ENCODE measurements around the gene TNFRSF25.

Gene TNFRSF25

DNA sequence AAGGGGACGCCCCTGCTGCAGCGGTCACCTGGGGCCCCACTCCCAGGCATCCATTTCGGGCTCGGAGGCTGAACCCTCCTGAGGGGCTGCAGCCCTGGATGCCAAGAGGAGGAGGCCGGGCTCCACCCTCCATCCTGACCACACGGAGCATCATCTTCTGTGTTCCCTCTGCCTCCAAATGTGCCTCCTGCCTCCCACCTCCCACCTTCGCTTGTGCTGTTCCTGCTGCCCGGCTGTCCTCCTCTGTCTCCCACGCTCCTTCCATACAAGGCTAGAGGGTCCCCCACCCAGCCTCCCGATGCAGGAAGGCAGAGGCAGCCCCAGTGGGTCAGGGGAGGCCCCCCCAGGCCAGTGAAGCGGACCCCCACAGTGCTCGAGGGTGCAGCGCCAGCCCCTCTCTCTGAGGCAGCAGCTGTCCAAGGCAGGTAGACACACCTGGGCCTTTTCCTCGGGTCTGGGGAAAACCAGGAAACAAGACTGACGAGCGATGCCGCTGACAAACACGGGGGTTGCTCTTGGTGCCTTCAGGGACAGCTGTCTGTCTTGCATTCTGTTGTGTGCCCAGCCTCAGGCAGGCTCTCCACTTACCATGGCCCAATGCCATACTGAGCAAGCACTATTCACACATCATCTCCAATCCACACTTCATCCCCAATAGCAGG lies 42.3 kb upstream of the TNFRSF25 start:
- Histone ChIP-seq H3K27me3 (ENCODE audit: insufficient read depth, low read length) (no peaks in the 10 kb centered on the region), H3K9me3 (ENCODE audit: insufficient read depth, low read depth, low read length) (no peaks in the 10 kb centered on the region), H3K9ac (ENCODE audit: low read depth, low read length) (no peak overlapping the region), H3K4me3 (ENCODE audit: low read length) (no peak overlapping the region), H3K4me1 (ENCODE audit: insufficient read depth, low read length) (no peaks in the 10 kb centered on the region), H3K36me3 (ENCODE audit: insufficient read depth, low read length) (no peaks in the 10 kb centered on the region), H3K27ac (ENCODE audit: low read depth, low read length) (no peak overlapping the region)
- WGBS: 87% methylated on average over 18 of the region's 18 CpGs

DNA sequence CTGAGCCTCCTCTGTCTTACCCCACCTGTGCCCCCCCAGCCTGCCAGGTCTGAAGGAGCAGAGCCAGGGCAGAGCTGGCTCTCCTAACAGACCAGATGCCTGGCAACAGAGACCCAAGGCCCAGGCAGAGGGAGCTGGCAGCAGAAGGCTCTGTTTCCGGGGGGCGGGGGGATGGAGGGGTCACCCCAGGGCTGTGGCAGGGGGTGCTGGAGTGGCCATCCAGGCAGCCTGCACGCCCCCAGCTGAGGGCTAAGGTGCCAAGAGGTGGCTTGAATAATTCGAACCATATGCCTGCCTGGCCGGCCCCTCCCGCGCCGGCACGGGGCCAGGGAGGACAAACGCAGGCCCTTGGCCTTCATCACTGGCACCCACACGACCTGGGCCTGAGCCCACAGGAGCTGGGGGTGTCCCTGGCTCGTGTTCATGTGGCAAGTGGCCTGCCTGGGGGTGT lies 41.5 kb upstream of the TNFRSF25 start:
- Histone ChIP-seq H3K9me3 (ENCODE audit: insufficient read depth, low read depth, low read length) (no peaks in the 10 kb centered on the region), H3K27me3 (ENCODE audit: insufficient read depth, low read length) (no peaks in the 10 kb centered on the region), H3K27ac (ENCODE audit: low read depth, low read length) (no peak overlapping the region), H3K4me3 (ENCODE audit: low read length) (no peak overlapping the region), H3K9ac (ENCODE audit: low read depth, low read length) (no peak overlapping the region), H3K4me1 (ENCODE audit: insufficient read depth, low read length) (no peaks in the 10 kb centered on the region), H3K36me3 (ENCODE audit: insufficient read depth, low read length) (no peaks in the 10 kb centered on the region)
- whole genome bisulfite sequencing: 93% methylated on average over 12 of the region's 12 CpGs

DNA sequence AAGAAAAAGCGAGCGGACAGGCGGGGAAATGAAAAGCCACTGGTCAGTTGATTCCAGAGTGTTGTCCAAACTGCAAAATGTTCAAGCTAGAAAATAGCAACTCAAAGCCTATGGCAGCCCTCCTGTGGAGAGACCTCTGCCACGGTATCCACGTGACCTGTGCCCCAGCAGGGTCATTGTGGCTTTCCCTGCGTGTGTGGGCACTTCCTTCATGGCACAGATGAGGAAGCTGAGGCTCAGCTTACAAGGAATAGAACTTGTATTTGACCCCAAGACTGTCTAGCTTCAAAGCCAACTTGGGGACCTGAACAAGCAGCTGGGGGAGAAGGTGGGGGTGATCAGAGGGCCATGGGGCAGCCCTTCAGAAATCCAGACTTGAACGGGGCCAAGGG lies 41.1 kb upstream of the TNFRSF25 start:
- WGBS: 91% methylated on average over 7 of the region's 7 CpGs
- Histone ChIP-seq H3K9me3 (ENCODE audit: insufficient read depth, low read depth, low read length) (no peaks in the 10 kb centered on the region), H3K9ac (ENCODE audit: low read depth, low read length) (no peak overlapping the region), H3K27ac (ENCODE audit: low read depth, low read length) (no peak overlapping the region), H3K4me3 (ENCODE audit: low read length) (no peak overlapping the region), H3K36me3 (ENCODE audit: insufficient read depth, low read length) (no peaks in the 10 kb centered on the region), H3K4me1 (ENCODE audit: insufficient read depth, low read length) (no peaks in the 10 kb centered on the region), H3K27me3 (ENCODE audit: insufficient read depth, low read length) (no peaks in the 10 kb centered on the region)

DNA sequence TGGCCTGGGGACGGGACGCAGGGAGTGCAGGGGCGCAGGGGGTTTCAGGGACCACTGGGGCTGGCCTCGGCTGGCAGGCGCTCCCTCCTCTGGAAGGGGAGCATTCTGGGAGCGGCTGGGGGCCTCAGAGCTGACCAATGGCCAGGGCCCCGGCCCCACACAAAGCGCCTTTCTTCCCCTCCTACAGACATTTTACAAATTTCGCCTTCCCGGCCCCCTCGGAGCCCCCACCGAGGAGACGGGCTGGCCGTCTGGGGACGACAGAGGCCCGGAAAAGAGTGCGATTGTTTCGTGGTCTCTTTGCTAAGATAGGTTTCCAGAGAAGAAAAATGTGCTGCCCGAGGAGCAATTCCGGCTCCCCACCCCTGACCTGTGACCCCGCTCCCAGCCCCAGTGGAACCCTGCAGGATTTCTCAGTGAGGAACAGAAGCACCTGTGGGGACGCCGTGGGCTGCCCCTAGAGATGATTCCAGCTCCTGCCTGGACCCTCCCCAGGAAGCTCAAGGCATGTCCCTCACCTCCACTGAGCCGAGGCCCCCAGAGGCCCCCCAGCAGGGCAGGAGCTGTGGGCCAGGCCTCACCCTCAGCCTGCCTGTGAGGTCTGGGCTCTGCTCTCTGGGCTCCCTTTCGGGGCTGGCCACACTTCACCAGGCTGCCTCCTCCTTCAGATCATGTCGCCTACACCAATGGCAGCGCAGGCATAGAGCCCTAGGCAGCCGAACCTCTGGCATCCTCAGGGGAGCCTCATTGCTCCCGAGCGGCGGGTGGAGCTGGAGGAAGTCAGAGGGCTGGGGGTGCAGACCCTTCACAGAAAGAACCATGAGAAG lies 40.5 kb upstream of the TNFRSF25 start:
- Histone ChIP-seq H3K4me3 (ENCODE audit: low read length) (no peak overlapping the region), H3K27ac (ENCODE audit: low read depth, low read length) (no peak overlapping the region), H3K9me3 (ENCODE audit: insufficient read depth, low read depth, low read length) (no peaks in the 10 kb centered on the region), H3K4me1 (ENCODE audit: insufficient read depth, low read length) (no peaks in the 10 kb centered on the region), H3K36me3 (ENCODE audit: insufficient read depth, low read length) (no peaks in the 10 kb centered on the region), H3K9ac (ENCODE audit: low read depth, low read length) (no peak overlapping the region), H3K27me3 (ENCODE audit: insufficient read depth, low read length) (no peaks in the 10 kb centered on the region)
- WGBS: 88% methylated on average over 31 of the region's 31 CpGs

DNA sequence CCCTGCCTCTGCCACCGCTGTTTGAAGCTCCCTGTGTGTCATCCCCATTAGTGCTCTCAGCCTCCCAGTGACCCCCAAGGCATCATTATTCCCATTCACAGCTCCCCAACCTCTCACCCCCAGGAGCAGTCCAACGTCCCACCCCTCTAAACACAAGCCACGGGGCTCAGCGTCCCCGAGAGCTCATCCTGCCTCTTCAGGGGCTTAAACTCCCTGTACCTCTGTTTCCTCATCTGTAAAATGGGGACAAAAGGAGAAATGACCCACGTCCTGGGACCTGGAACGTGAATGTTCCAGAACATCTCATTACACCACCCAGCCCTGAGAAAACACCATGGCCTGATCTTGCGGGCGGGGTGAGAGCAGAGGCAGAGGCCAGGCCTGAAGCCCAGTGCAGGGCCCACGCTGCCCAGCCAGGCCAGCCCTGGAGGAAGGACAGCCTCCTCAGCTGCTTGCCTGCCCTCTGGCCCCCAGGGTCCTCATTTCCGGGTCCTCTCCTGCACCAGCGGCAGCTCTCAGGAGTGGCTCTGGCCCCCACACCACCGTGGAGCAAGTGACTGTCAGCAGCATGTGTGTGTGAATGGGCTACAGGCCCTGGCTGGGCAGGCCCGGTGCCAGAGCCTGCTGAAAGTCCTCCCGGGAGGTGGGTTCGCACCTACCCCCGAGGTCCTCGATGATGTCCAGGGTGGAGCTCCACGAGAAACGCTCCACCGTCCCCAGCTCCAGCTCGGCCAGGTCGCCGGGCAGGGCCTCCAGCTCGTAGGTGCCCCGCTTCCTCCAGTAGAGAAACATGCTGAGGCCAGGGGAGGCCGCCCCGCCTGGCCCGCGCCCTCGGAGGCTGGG lies 39.6 kb upstream of the TNFRSF25 start:
- Histone ChIP-seq H3K4me1 (ENCODE audit: insufficient read depth, low read length) (no peaks in the 10 kb centered on the region), H3K27me3 (ENCODE audit: insufficient read depth, low read length) (no peaks in the 10 kb centered on the region), H3K9me3 (ENCODE audit: insufficient read depth, low read depth, low read length) (no peaks in the 10 kb centered on the region), H3K9ac (ENCODE audit: low read depth, low read length) (no peak overlapping the region), H3K27ac (ENCODE audit: low read depth, low read length) (no peak overlapping the region), H3K4me3 (ENCODE audit: low read length) (no peak overlapping the region), H3K36me3 (ENCODE audit: insufficient read depth, low read length) (no peaks in the 10 kb centered on the region)
- 94% methylated on average over 31 of the region's 31 CpGs for WGBS

DNA sequence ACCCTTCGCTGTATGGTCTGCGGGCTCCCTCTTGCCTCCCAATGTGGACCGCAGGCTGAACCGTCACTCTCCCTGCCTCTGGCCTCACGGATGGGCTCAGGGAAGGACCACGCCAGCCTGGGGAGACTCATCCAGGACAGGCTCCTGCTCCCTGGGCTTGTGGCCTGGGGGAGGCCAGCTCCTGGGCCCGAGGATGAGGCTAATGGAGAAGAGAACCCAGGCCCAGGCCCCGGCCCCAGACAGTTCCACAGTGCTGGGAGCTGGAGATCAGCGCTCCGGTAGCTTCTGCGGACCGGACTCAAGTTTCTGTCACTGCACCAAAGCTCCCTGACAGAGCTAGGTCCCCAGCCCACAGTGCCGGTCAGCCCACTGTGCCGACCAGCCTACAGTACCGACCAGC lies 38.9 kb upstream of the TNFRSF25 start:
- H3K36me3 ChIP-seq (ENCODE audit: insufficient read depth, low read length): no peaks in the 10 kb centered on the region
- H3K9me3 ChIP-seq (ENCODE audit: insufficient read depth, low read depth, low read length): no peaks in the 10 kb centered on the region
- H3K27me3 ChIP-seq (ENCODE audit: insufficient read depth, low read length): no peaks in the 10 kb centered on the region
- no peak overlapping the region for H3K27ac ChIP-seq (ENCODE audit: low read depth, low read length)
- no peak overlapping the region for H3K4me3 ChIP-seq (ENCODE audit: low read length)
- WGBS: 88% methylated on average over 15 of the region's 15 CpGs
- no peak overlapping the region for H3K9ac ChIP-seq (ENCODE audit: low read depth, low read length)
- no peaks in the 10 kb centered on the region for H3K4me1 ChIP-seq (ENCODE audit: insufficient read depth, low read length)

DNA sequence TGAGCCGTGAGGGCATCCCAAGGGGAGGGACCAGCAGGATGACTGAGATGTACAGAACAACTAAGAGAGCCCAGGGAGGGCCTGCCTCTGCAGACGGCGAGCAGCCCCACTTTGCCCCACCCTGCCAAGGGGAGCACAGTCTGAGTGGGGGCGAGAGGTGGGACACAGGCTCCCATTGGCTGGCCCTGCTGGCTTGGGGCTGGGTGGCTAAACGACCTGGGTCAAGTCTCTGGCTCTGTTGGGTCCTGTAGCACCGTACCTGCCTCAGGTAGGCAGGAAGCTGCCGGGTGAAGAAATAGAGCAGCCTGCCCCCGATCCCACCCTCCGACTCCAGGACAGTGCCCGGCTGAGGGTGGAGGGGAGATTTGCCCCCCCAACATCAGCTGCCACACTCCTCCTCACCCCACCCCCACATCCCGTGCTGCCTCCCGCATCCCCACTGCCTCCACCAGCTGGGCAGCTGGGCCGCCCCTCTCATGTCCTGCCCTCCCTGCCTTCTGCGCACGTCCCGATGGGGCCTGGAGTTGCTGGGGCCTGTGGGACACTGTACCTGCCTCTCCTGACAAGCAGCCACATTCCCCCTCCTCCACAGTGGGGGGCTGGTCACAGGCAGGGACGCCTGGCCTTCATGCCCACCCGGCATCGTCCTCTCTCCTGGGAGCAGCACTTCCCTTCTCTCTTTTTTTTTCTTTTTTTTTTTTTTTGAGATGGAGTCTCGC lies 38.1 kb upstream of the TNFRSF25 start:
- Histone ChIP-seq H3K9me3 (ENCODE audit: insufficient read depth, low read depth, low read length) (no peaks in the 10 kb centered on the region), H3K27me3 (ENCODE audit: insufficient read depth, low read length) (no peaks in the 10 kb centered on the region), H3K9ac (ENCODE audit: low read depth, low read length) (no peak overlapping the region), H3K4me1 (ENCODE audit: insufficient read depth, low read length) (no peaks in the 10 kb centered on the region), H3K4me3 (ENCODE audit: low read length) (no peak overlapping the region), H3K36me3 (ENCODE audit: insufficient read depth, low read length) (no peaks in the 10 kb centered on the region), H3K27ac (ENCODE audit: low read depth, low read length) (no peak overlapping the region)
- 89% methylated on average over 20 of the region's 20 CpGs for WGBS

- Histone ChIP-seq H3K27me3 (ENCODE audit: insufficient read depth, low read length) (peaks cover 13% of the 10 kb centered on the region), H3K27ac (ENCODE audit: low read depth, low read length) (no peak overlapping the region), H3K9ac (ENCODE audit: low read depth, low read length) (no peak overlapping the region), H3K4me1 (ENCODE audit: insufficient read depth, low read length) (no peaks in the 10 kb centered on the region), H3K4me3 (ENCODE audit: low read length) (no peak overlapping the region), H3K9me3 (ENCODE audit: insufficient read depth, low read depth, low read length) (no peaks in the 10 kb centered on the region), H3K36me3 (ENCODE audit: insufficient read depth, low read length) (no peaks in the 10 kb centered on the region)
- WGBS: 94% methylated on average over 31 of the region's 31 CpGs
Observed at GRCh38 chr1:6502000-6502891, 36.3 kb upstream of the TNFRSF25 start.

GRCh38 chr1:6501279-6501813 lies 35.4 kb upstream of the TNFRSF25 start:
- WGBS: 87% methylated on average over 10 of the region's 10 CpGs
- Histone ChIP-seq H3K9ac (ENCODE audit: low read depth, low read length) (no peak overlapping the region), H3K27ac (ENCODE audit: low read depth, low read length) (no peak overlapping the region), H3K36me3 (ENCODE audit: insufficient read depth, low read length) (no peaks in the 10 kb centered on the region), H3K4me3 (ENCODE audit: low read length) (no peak overlapping the region), H3K27me3 (ENCODE audit: insufficient read depth, low read length) (peaks cover 19% of the 10 kb centered on the region), H3K4me1 (ENCODE audit: insufficient read depth, low read length) (0 out of 2 replicates have a peak, but pooled peaks cover 5% of the 10 kb centered on the region), H3K9me3 (ENCODE audit: insufficient read depth, low read depth, low read length) (no peaks in the 10 kb centered on the region)

Measured in HUES64 (cell line).